T-helper 2 cell treated with Interferon-gamma antibody and Interleukin-4, amounts not matched to agents 5 μg/mL and 100 μg/mL, for 36 hours (primary cell): ENCODE data around the gene CCDC90B.

Experiments used
- DNase-seq: peaks from one replicate; pipeline ENCODE4 v3.0.0; 2021; ENCODE audit warnings: low spot score
- H3K27ac Mint-ChIP-seq: one replicate; pipeline ENCODE4 v1.8.0; 2021; ENCODE audit warnings: mild to moderate bottlenecking, mixed read lengths
- H3K27me3 Mint-ChIP-seq: one replicate; pipeline ENCODE4 v1.8.0; 2021; ENCODE audit warnings: low read depth, mixed read lengths
- H3K36me3 Mint-ChIP-seq: one replicate; pipeline ENCODE4 v1.8.0; 2021; ENCODE audit warnings: low read depth, mixed read lengths
- H3K4me1 Mint-ChIP-seq: one replicate; pipeline ENCODE4 v1.8.0; 2021; ENCODE audit warnings: low read depth, mixed read lengths
- H3K4me3 Mint-ChIP-seq: one replicate; pipeline ENCODE4 v1.8.0; 2022; ENCODE audit warnings: mild to moderate bottlenecking, moderate library complexity, mixed read lengths
- H3K9me3 Mint-ChIP-seq: one replicate; pipeline ENCODE4 v1.8.0; 2021; ENCODE audit warnings: mixed read lengths

Gene CCDC90B

DNA sequence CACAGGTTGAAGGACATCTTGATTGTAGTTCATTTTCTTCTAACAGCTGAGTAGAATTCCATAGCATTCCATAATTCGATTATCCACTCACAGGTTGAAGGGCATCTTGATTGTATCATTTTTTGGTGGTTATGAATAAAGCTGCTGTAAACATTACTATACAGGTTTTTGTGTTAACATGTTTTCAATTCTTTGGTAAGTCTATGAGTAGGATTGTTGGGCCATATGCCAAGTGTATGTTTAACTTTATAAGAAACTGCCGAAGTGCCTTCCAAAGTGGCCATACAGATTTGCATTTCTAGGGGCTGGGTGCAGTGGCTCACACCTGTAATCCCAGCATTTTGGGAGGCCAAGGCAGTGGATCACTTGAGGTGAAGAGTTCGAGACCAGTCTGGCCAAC, 48.1 kb downstream of the CCDC90B start:
- H3K27me3 Mint-ChIP-seq, result no peaks in the 10 kb centered on the region
- H3K4me1 Mint-ChIP-seq, result no peaks in the 10 kb centered on the region
- H3K4me3 Mint-ChIP-seq, result no peak overlapping the region
- no peak overlapping the region for H3K27ac Mint-ChIP-seq
- DNase-seq, result no peak
- H3K9me3 Mint-ChIP-seq, result no peaks in the 10 kb centered on the region
- no peaks in the 10 kb centered on the region for H3K36me3 Mint-ChIP-seq

GRCh38 chr11:83235825-83236224, 50.3 kb downstream of the CCDC90B start:
- DNase-seq, result no peak
- Mint-ChIP-seq H3K9me3 (no peaks in the 10 kb centered on the region), H3K36me3 (no peaks in the 10 kb centered on the region), H3K4me1 (no peaks in the 10 kb centered on the region), H3K27ac (no peak overlapping the region), H3K4me3 (no peak overlapping the region), H3K27me3 (no peaks in the 10 kb centered on the region)

GRCh38 chr11:83223457-83223856, 62.7 kb downstream of the CCDC90B start:
- no peak for DNase-seq
- H3K4me1 Mint-ChIP-seq, result no peaks in the 10 kb centered on the region
- peaks cover 5% of the 10 kb centered on the region for H3K27me3 Mint-ChIP-seq
- no peaks in the 10 kb centered on the region for H3K36me3 Mint-ChIP-seq
- no peak overlapping the region for H3K27ac Mint-ChIP-seq
- H3K9me3 Mint-ChIP-seq, result no peaks in the 10 kb centered on the region
- H3K4me3 Mint-ChIP-seq, result no peak overlapping the region

DNA sequence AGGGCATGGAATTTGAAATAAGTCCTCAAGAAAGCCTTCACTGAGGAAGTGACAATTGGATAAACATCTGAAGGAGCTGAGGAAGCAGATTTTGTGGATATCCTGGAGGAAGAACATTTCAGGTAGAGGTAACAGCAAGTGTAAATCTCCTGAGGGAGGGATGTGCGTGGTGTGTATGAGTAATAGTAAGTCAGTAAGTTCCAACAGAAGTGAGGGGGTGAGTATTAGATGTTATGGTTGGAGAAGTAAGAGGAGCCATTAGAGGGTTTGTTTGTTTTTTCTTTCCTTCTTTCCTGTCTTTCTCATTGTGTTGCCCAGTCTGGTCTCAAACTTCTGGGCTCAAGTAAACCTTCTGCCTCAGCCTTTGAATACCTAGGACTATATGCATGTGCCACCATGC, 63.7 kb downstream of the CCDC90B start:
- H3K36me3 Mint-ChIP-seq, result no peaks in the 10 kb centered on the region
- H3K27ac Mint-ChIP-seq, result no peak overlapping the region
- no peaks in the 10 kb centered on the region for H3K9me3 Mint-ChIP-seq
- H3K4me3 Mint-ChIP-seq, result no peak overlapping the region
- H3K4me1 Mint-ChIP-seq, result no peaks in the 10 kb centered on the region
- peaks cover 5% of the 10 kb centered on the region for H3K27me3 Mint-ChIP-seq
- DNase-seq, result no peak

GRCh38 chr11:83221694-83222093, 64.5 kb downstream of the CCDC90B start:
- Mint-ChIP-seq H3K4me1 (no peaks in the 10 kb centered on the region), H3K27me3 (peaks cover 5% of the 10 kb centered on the region)

GRCh38 chr11:83220260-83220659, 65.9 kb downstream of the CCDC90B start:
- Mint-ChIP-seq H3K4me1 (no peaks in the 10 kb centered on the region), H3K9me3 (no peaks in the 10 kb centered on the region), H3K4me3 (no peak overlapping the region), H3K27ac (no peak overlapping the region), H3K27me3 (peaks cover 5% of the 10 kb centered on the region), H3K36me3 (no peaks in the 10 kb centered on the region)
- DNase-seq, result no peak

More at GRCh38 chr11:83221694-83222093, 64.5 kb downstream of the CCDC90B start:
- H3K27ac Mint-ChIP-seq, result no peak overlapping the region
- no peaks in the 10 kb centered on the region for H3K9me3 Mint-ChIP-seq
- no peak overlapping the region for H3K4me3 Mint-ChIP-seq
- DNase-seq, result no peak
- no peaks in the 10 kb centered on the region for H3K36me3 Mint-ChIP-seq

GRCh38 chr11:83219095-83219494, 67.1 kb downstream of the CCDC90B start:
- Mint-ChIP-seq H3K36me3 (no peaks in the 10 kb centered on the region), H3K4me3 (no peak overlapping the region)

More at GRCh38 chr11:83219095-83219494, 67.1 kb downstream of the CCDC90B start:
- H3K27me3 Mint-ChIP-seq, result peaks cover 5% of the 10 kb centered on the region
- no peaks in the 10 kb centered on the region for H3K9me3 Mint-ChIP-seq
- no peak for DNase-seq
- no peaks in the 10 kb centered on the region for H3K4me1 Mint-ChIP-seq
- no peak overlapping the region for H3K27ac Mint-ChIP-seq
